Measurements from ENCODE around the gene RSPO4. TPM values are rescaled to one million over a fixed set of nuclear protein-coding genes. Genes with fewer than 3 reads are reported as not detected.
A peak's percentile ranks its signal among the peaks of the same experiment; 100 is the strongest.

RSPO4 gene
- total RNA-seq, 2 experiments from 2014 or later, result not detected

DNA sequence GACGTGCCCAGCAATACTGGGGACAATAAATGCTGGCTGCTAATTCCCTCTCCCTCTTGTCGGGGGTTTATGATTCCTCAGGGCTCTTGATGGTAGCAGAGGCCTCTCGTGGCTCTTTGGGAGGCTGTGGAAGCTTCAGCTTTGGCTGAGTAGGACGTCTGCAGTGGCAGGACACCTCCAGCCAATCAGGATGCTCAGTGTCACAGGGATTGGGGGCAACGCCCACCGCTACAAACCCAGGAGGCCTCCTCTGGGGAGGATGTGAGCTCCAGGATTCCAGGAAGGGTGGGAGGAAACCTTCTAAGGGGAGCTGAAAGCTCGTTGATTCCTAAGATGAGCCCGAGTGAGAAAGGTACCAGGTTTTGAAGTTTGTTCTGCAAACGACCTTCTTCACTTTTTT lies 19.4 kb downstream of the RSPO4 start:
- Mint-ChIP-seq H3K27ac (no peak overlapping the region), H3K36me3 (ENCODE audit: low read depth) (no peaks in the 10 kb centered on the region), H3K27me3 (ENCODE audit: low read depth) (peaks cover 4% of the 10 kb centered on the region), H3K4me3 (no peak overlapping the region), H3K9me3 (ENCODE audit: insufficient read depth) (no peaks in the 10 kb centered on the region), H3K4me1 (ENCODE audit: low read depth) (peaks cover 4% of the 10 kb centered on the region)
- POLR2A ChIA-PET, result no interaction called here
- DNase-seq, result no peak
- ATAC-seq, result no peak
- CTCF ChIA-PET, result interaction anchor here (0.9 to 1.4 kb wide), 2 partner anchors 8 to 316 kb away, joined by 3 to 4 read pairs; no protein-coding TSS in a partner anchor

- Mint-ChIP-seq H3K27ac (no peak overlapping the region), H3K9me3 (ENCODE audit: insufficient read depth) (no peaks in the 10 kb centered on the region), H3K27me3 (ENCODE audit: low read depth) (peaks cover 4% of the 10 kb centered on the region), H3K36me3 (ENCODE audit: low read depth) (no peaks in the 10 kb centered on the region), H3K4me3 (no peak overlapping the region), H3K4me1 (ENCODE audit: low read depth) (peaks cover 2% of the 10 kb centered on the region)
- DNase-seq (no peak), ATAC-seq (no peak)
- ChIA-PET CTCF (interaction anchor here (1.2 to 5.3 kb wide), 2 partner anchors 20 to 132 kb away, joined by 3 to 34 read pairs; no protein-coding TSS in a partner anchor), POLR2A (no interaction called here)
Measured at GRCh38 chr20:977021-977420, 25.1 kb downstream of the RSPO4 start.

DNA sequence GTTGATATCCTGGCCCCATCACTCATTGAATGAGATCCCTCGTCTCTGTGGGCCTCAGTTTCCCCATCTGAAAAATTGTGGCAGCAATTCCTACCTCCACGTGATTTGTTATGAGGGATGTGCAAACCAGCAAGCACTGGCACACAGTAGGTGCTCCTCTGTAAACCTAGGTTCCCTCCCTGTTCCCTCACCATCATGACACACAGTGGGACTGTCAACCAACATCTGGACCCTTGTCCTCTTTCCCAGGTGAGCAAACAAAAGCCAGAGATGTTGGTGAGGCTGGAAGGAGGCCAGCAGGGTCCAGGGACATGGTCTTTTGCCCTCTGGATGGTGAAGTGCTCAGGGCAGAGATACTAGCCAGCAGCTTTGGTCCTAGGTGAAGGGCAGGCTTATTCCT lies 26.1 kb downstream of the RSPO4 start:
- DNase-seq (no peak), ATAC-seq (no peak)
- H3K27ac Mint-ChIP-seq, result no peak overlapping the region
- H3K4me1 Mint-ChIP-seq (ENCODE audit: low read depth), result peaks cover 2% of the 10 kb centered on the region
- H3K9me3 Mint-ChIP-seq (ENCODE audit: insufficient read depth), result no peaks in the 10 kb centered on the region
- CTCF ChIA-PET, result interaction anchor here (0.6 to 5.3 kb wide), 4 partner anchors 11 to 210 kb away, joined by 3 to 34 read pairs (median 3); no protein-coding TSS in a partner anchor
- POLR2A ChIA-PET, result no interaction called here
- H3K36me3 Mint-ChIP-seq (ENCODE audit: low read depth), result no peaks in the 10 kb centered on the region
- no peak overlapping the region for H3K4me3 Mint-ChIP-seq
- H3K27me3 Mint-ChIP-seq (ENCODE audit: low read depth), result peaks cover 8% of the 10 kb centered on the region

DNA sequence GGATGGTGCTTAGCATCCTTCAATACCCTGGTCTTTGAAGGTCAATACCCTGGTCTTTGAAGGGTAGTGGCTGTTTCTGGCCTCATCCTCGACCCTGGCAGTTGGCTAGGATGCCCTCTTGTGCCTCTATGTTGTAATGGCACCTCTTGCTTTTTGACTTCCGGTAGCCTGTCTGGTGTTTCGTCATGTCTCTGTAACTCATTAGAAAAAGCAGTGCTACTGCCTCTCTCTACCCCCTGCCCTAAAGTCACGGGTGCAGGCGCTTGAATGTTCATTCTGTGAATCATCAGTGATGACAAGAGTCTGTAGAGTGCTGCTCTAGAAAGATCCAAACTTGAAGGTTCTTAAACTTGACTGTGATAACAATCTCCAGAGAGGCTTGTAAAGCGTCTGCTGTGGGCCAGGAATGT lies 28.3 kb downstream of the RSPO4 start:
- DNase-seq (peak; percentile 56), ATAC-seq (peak; percentile 65)
- no peak overlapping the region for H3K27ac Mint-ChIP-seq
- ChIA-PET CTCF (interaction anchor here (1.3 to 5.3 kb wide), 5 partner anchors 9 to 239 kb away, joined by 3 to 34 read pairs (median 4); no protein-coding TSS in a partner anchor), POLR2A (no interaction called here)
- no peak overlapping the region for H3K4me3 Mint-ChIP-seq
- H3K4me1 Mint-ChIP-seq (ENCODE audit: low read depth), result peaks cover 2% of the 10 kb centered on the region
- H3K9me3 Mint-ChIP-seq (ENCODE audit: insufficient read depth), result no peaks in the 10 kb centered on the region
- H3K27me3 Mint-ChIP-seq (ENCODE audit: low read depth), result peaks cover 5% of the 10 kb centered on the region
- H3K36me3 Mint-ChIP-seq (ENCODE audit: low read depth), result no peaks in the 10 kb centered on the region

DNA sequence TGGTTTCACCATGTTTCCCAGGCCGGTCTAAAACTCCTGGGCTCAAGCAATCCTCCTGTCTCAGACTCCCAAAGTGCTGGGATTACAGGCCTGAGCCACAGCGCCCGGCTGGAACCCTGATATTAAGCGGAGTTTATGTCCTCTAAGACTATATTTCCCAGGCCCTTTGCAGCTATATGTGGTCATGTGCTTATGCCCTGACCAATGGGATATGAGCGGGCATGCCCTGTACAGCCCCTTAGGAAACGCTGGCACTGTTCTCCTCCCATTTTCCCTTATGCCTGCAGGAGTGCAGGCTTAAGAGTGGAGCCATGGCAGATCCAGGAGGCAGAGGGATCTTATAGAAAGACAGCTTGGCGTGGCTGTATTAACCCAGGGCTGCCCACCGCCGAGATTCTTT lies 29.9 kb downstream of the RSPO4 start:
- ATAC-seq, result no peak

DNA sequence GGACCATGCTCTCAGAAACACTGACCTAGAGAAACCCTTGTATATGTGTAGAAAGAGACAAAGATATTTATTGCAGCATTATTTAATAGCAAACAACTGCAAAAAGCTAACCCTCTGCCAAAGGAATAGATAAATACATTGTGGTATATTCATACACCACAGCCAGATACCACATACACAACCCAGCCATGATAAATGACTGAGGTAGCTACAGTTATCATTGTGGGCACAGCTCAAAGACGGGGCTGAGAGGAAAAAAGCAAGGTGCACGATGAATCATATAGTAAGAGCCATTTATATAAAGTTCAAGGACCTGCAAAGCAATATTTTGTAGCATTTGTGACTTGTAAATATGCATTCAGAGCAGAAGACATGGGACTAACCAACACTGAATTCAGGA lies 30.8 kb downstream of the RSPO4 start:
- H3K27me3 Mint-ChIP-seq (ENCODE audit: low read depth), result peaks cover 5% of the 10 kb centered on the region
- no peak for ATAC-seq
- no peaks in the 10 kb centered on the region for H3K36me3 Mint-ChIP-seq (ENCODE audit: low read depth)
- no peaks in the 10 kb centered on the region for H3K9me3 Mint-ChIP-seq (ENCODE audit: insufficient read depth)
- peaks cover 2% of the 10 kb centered on the region for H3K4me1 Mint-ChIP-seq (ENCODE audit: low read depth)
- DNase-seq, result no peak
- ChIA-PET CTCF (interaction anchor here (0.7 to 1.5 kb wide), 3 partner anchors 14 to 243 kb away, joined by 3 to 6 read pairs (median 3); no protein-coding TSS in a partner anchor), POLR2A (no interaction called here)
- no peak overlapping the region for H3K4me3 Mint-ChIP-seq
- H3K27ac Mint-ChIP-seq, result no peak overlapping the region

More for the DNA sequence above, 29.9 kb downstream of the RSPO4 start:
- Mint-ChIP-seq H3K36me3 (ENCODE audit: low read depth) (no peaks in the 10 kb centered on the region), H3K9me3 (ENCODE audit: insufficient read depth) (no peaks in the 10 kb centered on the region), H3K27ac (no peak overlapping the region), H3K4me3 (no peak overlapping the region), H3K27me3 (ENCODE audit: low read depth) (peaks cover 5% of the 10 kb centered on the region), H3K4me1 (ENCODE audit: low read depth) (peaks cover 2% of the 10 kb centered on the region)
- POLR2A ChIA-PET, result no interaction called here
- no peak for DNase-seq
- CTCF ChIA-PET, result interaction anchor here (1.2 to 5.3 kb wide), 3 partner anchors 15 to 156 kb away, joined by 3 to 34 read pairs (median 4); no protein-coding TSS in a partner anchor

DNA sequence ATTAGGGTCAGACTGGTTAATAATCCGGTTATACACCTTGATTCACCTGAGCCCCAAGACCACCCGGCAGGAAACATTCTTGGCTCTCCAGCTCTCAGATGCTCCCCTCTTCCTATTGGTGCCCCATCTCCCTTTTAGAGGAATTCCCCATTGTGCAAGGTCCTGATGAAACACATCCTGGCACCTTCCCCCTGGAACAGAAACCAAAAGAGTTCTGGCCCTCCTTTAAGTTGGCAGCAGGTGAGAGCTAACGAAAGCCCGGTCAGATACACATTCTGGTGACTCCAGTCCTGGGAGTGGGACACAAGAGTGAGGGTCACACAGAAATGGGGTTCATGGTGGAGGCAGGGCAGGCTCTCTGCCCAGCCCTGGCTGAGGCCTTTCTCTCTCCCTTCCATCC lies 32.2 kb downstream of the RSPO4 start:
- ATAC-seq, result no peak
- no peaks in the 10 kb centered on the region for H3K36me3 Mint-ChIP-seq (ENCODE audit: low read depth)
- H3K27me3 Mint-ChIP-seq (ENCODE audit: low read depth), result peaks cover 5% of the 10 kb centered on the region
- no peak overlapping the region for H3K4me3 Mint-ChIP-seq
- H3K27ac Mint-ChIP-seq, result no peak overlapping the region
- H3K4me1 Mint-ChIP-seq (ENCODE audit: low read depth), result peaks cover 2% of the 10 kb centered on the region
- CTCF ChIA-PET, result interaction anchor here (4.6 kb wide), 1 partner anchor 13 kb away, joined by 21 read pairs; no protein-coding TSS in a partner anchor
- POLR2A ChIA-PET, result no interaction called here
- DNase-seq, result no peak
- H3K9me3 Mint-ChIP-seq (ENCODE audit: insufficient read depth), result no peaks in the 10 kb centered on the region

DNA sequence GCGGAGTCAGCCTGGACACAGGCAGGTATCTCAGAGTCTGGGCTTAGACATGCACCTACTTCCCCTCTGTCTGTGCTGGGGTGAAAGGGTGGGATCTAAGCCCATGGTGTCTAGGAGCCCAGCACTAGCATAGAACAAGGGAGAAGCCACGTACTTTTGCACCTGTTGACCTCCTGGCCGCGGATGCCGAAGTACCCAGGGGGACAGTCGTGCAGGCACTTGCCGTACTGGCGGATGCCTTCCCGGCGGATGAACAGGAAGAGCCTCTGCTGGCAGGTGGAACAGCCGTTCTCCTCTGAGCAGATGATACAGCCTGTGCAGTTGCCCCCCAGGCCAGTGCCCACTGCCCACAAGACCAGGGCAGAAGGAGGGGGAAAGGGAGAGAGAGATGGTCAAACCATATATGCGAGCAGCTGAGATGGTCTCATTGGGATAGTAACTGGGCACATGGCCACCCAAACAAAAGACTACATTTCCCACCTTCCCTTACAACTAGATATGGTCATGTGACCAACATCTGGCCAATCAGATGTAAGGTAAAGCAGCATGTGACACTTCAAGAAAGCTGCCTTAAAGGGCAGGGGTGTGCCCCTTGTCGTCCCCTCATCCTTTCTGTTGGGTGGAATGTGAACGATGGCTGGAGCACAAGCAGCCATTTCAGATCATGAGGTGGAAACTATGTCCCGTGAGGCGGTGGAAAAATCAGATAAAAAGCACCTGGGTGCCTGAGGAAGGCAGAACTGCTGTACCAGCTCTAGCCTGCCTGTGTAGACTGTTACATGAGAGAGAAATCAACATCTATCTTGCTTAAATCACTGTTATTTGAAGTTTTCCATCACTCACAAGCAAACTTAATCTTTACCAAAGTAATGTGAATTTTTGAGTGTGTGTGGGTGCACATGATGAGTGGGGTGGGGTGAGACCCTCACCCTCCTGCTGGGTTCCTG lies 34.0 kb downstream of the RSPO4 start:
- ATAC-seq, result no peak
- Mint-ChIP-seq H3K36me3 (ENCODE audit: low read depth) (no peaks in the 10 kb centered on the region), H3K27me3 (ENCODE audit: low read depth) (peaks cover 5% of the 10 kb centered on the region), H3K9me3 (ENCODE audit: insufficient read depth) (no peaks in the 10 kb centered on the region), H3K27ac (no peak overlapping the region), H3K4me3 (no peak overlapping the region), H3K4me1 (ENCODE audit: low read depth) (no peaks in the 10 kb centered on the region)
- ChIA-PET POLR2A (no interaction called here), CTCF (interaction anchor here (1.7 to 4.6 kb wide), 2 partner anchors 11 to 245 kb away, joined by 4 to 21 read pairs; no protein-coding TSS in a partner anchor)
- DNase-seq, result peak; percentile 32

- Mint-ChIP-seq H3K4me3 (no peak overlapping the region), H3K27me3 (ENCODE audit: low read depth) (peaks cover 1% of the 10 kb centered on the region), H3K36me3 (ENCODE audit: low read depth) (no peaks in the 10 kb centered on the region), H3K4me1 (ENCODE audit: low read depth) (no peaks in the 10 kb centered on the region), H3K9me3 (ENCODE audit: insufficient read depth) (no peaks in the 10 kb centered on the region), H3K27ac (no peak overlapping the region)
- CTCF ChIA-PET, result interaction anchor here (0.7 to 4.6 kb wide), 3 partner anchors 9 to 150 kb away, joined by 3 to 21 read pairs (median 3); no protein-coding TSS in a partner anchor
- ATAC-seq (no peak), DNase-seq (no peak)
- POLR2A ChIA-PET, result no interaction called here
Measured at GRCh38 chr20:965956-966355, 36.2 kb downstream of the RSPO4 start.

GRCh38 chr20:963795-964194 lies 38.3 kb downstream of the RSPO4 start:
- Mint-ChIP-seq H3K9me3 (ENCODE audit: insufficient read depth) (no peaks in the 10 kb centered on the region), H3K36me3 (ENCODE audit: low read depth) (no peaks in the 10 kb centered on the region), H3K27me3 (ENCODE audit: low read depth) (no peaks in the 10 kb centered on the region), H3K4me3 (no peak overlapping the region), H3K27ac (no peak overlapping the region), H3K4me1 (ENCODE audit: low read depth) (no peaks in the 10 kb centered on the region)
- ChIA-PET CTCF (no interaction called here), POLR2A (no interaction called here)
- DNase-seq (no peak), ATAC-seq (no peak)

GRCh38 chr20:962683-963082 lies 39.4 kb downstream of the RSPO4 start:
- ATAC-seq (no peak), DNase-seq (no peak)
- Mint-ChIP-seq H3K36me3 (ENCODE audit: low read depth) (no peaks in the 10 kb centered on the region), H3K9me3 (ENCODE audit: insufficient read depth) (no peaks in the 10 kb centered on the region), H3K27me3 (ENCODE audit: low read depth) (no peaks in the 10 kb centered on the region), H3K27ac (no peak overlapping the region), H3K4me3 (no peak overlapping the region), H3K4me1 (ENCODE audit: low read depth) (no peaks in the 10 kb centered on the region)
- ChIA-PET CTCF (no interaction called here), POLR2A (no interaction called here)

GRCh38 chr20:962223-962622 lies 39.9 kb downstream of the RSPO4 start:
- Mint-ChIP-seq H3K4me3 (no peak overlapping the region), H3K27me3 (ENCODE audit: low read depth) (no peaks in the 10 kb centered on the region), H3K4me1 (ENCODE audit: low read depth) (no peaks in the 10 kb centered on the region), H3K36me3 (ENCODE audit: low read depth) (no peaks in the 10 kb centered on the region), H3K27ac (no peak overlapping the region), H3K9me3 (ENCODE audit: insufficient read depth) (no peaks in the 10 kb centered on the region)
- CTCF ChIA-PET, result no interaction called here
- POLR2A ChIA-PET, result no interaction called here
- ATAC-seq, result no peak
- DNase-seq, result no peak
